SK-N-SH treated with all-trans-retinoic acid at 6 μM for 48 hours (cell line): ENCODE data around the gene ZFHX3.

Experiments used
- ATAC-seq: fragments of 200-7000 bp; cut with Tn5 transposase; 3 replicates; pipeline ENCODE4 v1.9.1; 2020; ENCODE audit warnings: mild to moderate bottlenecking, moderate library complexity
- ARNTL ChIP-seq: fragments of 450-650 bp; formaldehyde crosslinking; IDR thresholded peaks from 2 replicates; pipeline ENCODE4 v1.5.0; 2020; ENCODE audit warnings: low read depth, mild to moderate bottlenecking, moderate library complexity, borderline replicate concordance
- BACH2 ChIP-seq: fragments of 250-450 bp; sonication (Bioruptor Pico); IDR thresholded peaks from 2 replicates; pipeline ENCODE4 v1.9.0; 2021; ENCODE audit warnings: mild to moderate bottlenecking, borderline replicate concordance
- CSDC2 ChIP-seq: fragments of 250-450 bp; sonication (Bioruptor Pico); IDR thresholded peaks from 2 replicates; pipeline ENCODE4 v1.5.0; 2020; ENCODE audit warnings: mild to moderate bottlenecking, moderate library complexity
- CSRNP3 ChIP-seq: fragments of 250-450 bp; sonication (Bioruptor Pico); IDR thresholded peaks from 2 replicates; pipeline ENCODE4 v1.5.1; 2021; ENCODE audit warnings: mild to moderate bottlenecking, moderate library complexity
- ESRRG ChIP-seq: fragments of 250-450 bp; sonication (Bioruptor Pico); IDR thresholded peaks from 2 replicates; pipeline ENCODE4 v1.6.1; 2021; ENCODE audit warnings: mild to moderate bottlenecking
- GLIS3 ChIP-seq: fragments of 250-450 bp; sonication (Bioruptor Pico); IDR thresholded peaks from 2 replicates; pipeline ENCODE4 v1.5.0; 2020; ENCODE audit warnings: mild to moderate bottlenecking, moderate library complexity
- ISL1 ChIP-seq: fragments of 250-450 bp; sonication (Bioruptor Pico); IDR thresholded peaks from 2 replicates; pipeline ENCODE4 v2.1.2; 2022; ENCODE audit warnings: mild to moderate bottlenecking, moderate library complexity
- OSR1 ChIP-seq: fragments of 250-450 bp; sonication (Bioruptor Pico); IDR thresholded peaks from 2 replicates; pipeline ENCODE4 v1.8.0; 2022; ENCODE audit warnings: moderate library complexity, mild to moderate bottlenecking, inconsistent platforms
- POU6F1 ChIP-seq: fragments of 250-450 bp; sonication (Bioruptor Pico); IDR thresholded peaks from 2 replicates; pipeline ENCODE4 v1.8.0; 2021; ENCODE audit warnings: low read depth, mild to moderate bottlenecking, moderate library complexity, borderline replicate concordance
- PPARA ChIP-seq: fragments of 250-450 bp; sonication (Bioruptor Pico); IDR thresholded peaks from 2 replicates; pipeline ENCODE4 v1.5.0; 2020; ENCODE audit warnings: mild to moderate bottlenecking, borderline replicate concordance
- RARB ChIP-seq: fragments of 250-450 bp; sonication (Bioruptor Pico); IDR thresholded peaks from 2 replicates; pipeline ENCODE4 v1.8.0; 2021; ENCODE audit warnings: mild to moderate bottlenecking, moderate library complexity
- SNAI2 ChIP-seq: fragments of 250-450 bp; sonication (Bioruptor Pico); IDR thresholded peaks from 2 replicates; pipeline ENCODE4 v1.5.0; 2020; ENCODE audit warnings: mild to moderate bottlenecking, moderate library complexity
- TOX ChIP-seq: fragments of 250-450 bp; sonication (Bioruptor Pico); IDR thresholded peaks from 2 replicates; pipeline ENCODE4 v1.8.0; 2021; ENCODE audit warnings: mild to moderate bottlenecking, moderate library complexity, borderline replicate concordance
- TSHZ2 ChIP-seq: fragments of 250-450 bp; sonication (Bioruptor Pico); IDR thresholded peaks from 2 replicates; pipeline ENCODE4 v1.5.0; 2020; ENCODE audit warnings: mild to moderate bottlenecking, moderate library complexity
- ZC3H10 ChIP-seq: fragments of 250-450 bp; sonication (Bioruptor Pico); IDR thresholded peaks from 2 replicates; pipeline ENCODE4 v1.5.1; 2021; ENCODE audit warnings: mild to moderate bottlenecking, moderate library complexity
- ZFP3 ChIP-seq: fragments of 250-450 bp; sonication (Bioruptor Pico); IDR thresholded peaks from 2 replicates; pipeline ENCODE4 v1.5.0; 2020; ENCODE audit warnings: mild to moderate bottlenecking, moderate library complexity
- ZNF565 ChIP-seq: fragments of 450-650 bp; formaldehyde crosslinking; conservative IDR thresholded peaks from 2 replicates; pipeline ENCODE4 v1.5.0; 2020; ENCODE audit warnings: low read depth, mild to moderate bottlenecking, moderate library complexity
- ZNF70 ChIP-seq: fragments of 450-650 bp; formaldehyde crosslinking; IDR thresholded peaks from 2 replicates; pipeline ENCODE4 v1.5.0; 2020; ENCODE audit warnings: mild to moderate bottlenecking, moderate library complexity
- ZNF8 ChIP-seq: fragments of 450-650 bp; formaldehyde crosslinking; IDR thresholded peaks from 2 replicates; pipeline ENCODE4 v1.5.0; 2020; ENCODE audit warnings: mild to moderate bottlenecking, moderate library complexity

ZFHX3 gene

GRCh38 chr16:73056921-73057290, 9.0 kb upstream of the ZFHX3 start:
- ATAC-seq: no peak
- TF ChIP-seq PPARA (CRISPR knock-in tag) (no peak), ZFP3 (CRISPR knock-in tag) (no peak), TOX (no peak), SNAI2 (CRISPR knock-in tag) (no peak), BACH2 (CRISPR knock-in tag) (no peak), ZNF565 (CRISPR knock-in tag) (no peak), CSDC2 (CRISPR knock-in tag) (no peak), ARNTL (CRISPR knock-in tag) (no peak), CSRNP3 (CRISPR knock-in tag) (no peak), OSR1 (CRISPR knock-in tag) (no peak), RARB (CRISPR knock-in tag) (no peak), ZNF70 (CRISPR knock-in tag) (no peak), POU6F1 (CRISPR knock-in tag) (no peak), ISL1 (CRISPR knock-in tag) (no peak)

- TF ChIP-seq ESRRG (CRISPR knock-in tag) (no peak), ZC3H10 (CRISPR knock-in tag) (no peak), ZNF8 (CRISPR knock-in tag) (no peak), TSHZ2 (CRISPR knock-in tag) (no peak), RARB (CRISPR knock-in tag) (no peak), BACH2 (CRISPR knock-in tag) (no peak), ZFP3 (CRISPR knock-in tag) (no peak), GLIS3 (CRISPR knock-in tag) (no peak), PPARA (CRISPR knock-in tag) (no peak), TOX (no peak), ARNTL (CRISPR knock-in tag) (no peak), CSDC2 (CRISPR knock-in tag) (no peak), CSRNP3 (CRISPR knock-in tag) (no peak)
These were observed 8.5 kb upstream of the ZFHX3 start for GRCh38 chr16:73056448-73056847.

GRCh38 chr16:73054813-73055482, 7.0 kb upstream of the ZFHX3 start:
- ATAC-seq: peak; percentile 0; the same call in 1 of the 3 replicates

More at GRCh38 chr16:73056448-73056847, 8.5 kb upstream of the ZFHX3 start:
- ATAC-seq: no peak

More at GRCh38 chr16:73054813-73055482, 7.0 kb upstream of the ZFHX3 start:
- TF ChIP-seq GLIS3 (CRISPR knock-in tag) (no peak), SNAI2 (CRISPR knock-in tag) (no peak), POU6F1 (CRISPR knock-in tag) (no peak), OSR1 (CRISPR knock-in tag) (no peak), ISL1 (CRISPR knock-in tag) (no peak), ZNF565 (CRISPR knock-in tag) (no peak)
